ENCODE results near the gene C20orf173.

GRCh38 chr20:35546127-35546526 is 16.7 kb upstream of the C20orf173 start:
- TF ChIP-seq CTCF (IDR thresholded peaks at IDR 0.05; ENCODE audit: poor library complexity, severe bottlenecking): no peak
- no peak for TF ChIP-seq POLR2AphosphoS5 (IDR thresholded peaks at IDR 0.05)
- TF ChIP-seq REST (IDR thresholded peaks at IDR 0.05; ENCODE audit: borderline replicate concordance): no peak
- no peak for TF ChIP-seq MXI1 (conservative IDR thresholded peaks at IDR 0.05; ENCODE audit: poor library complexity, severe bottlenecking)
- no peak for TF ChIP-seq SMC3 (conservative IDR thresholded peaks at IDR 0.05; ENCODE audit: poor library complexity)

Data from neural cell (in vitro differentiated cells).